HG02798 (cell line): Measurements from ENCODE around the gene OR51F1.
"Not testable (repeated sequence)": the region's sequence is repeated elsewhere in the genome, so short reads cannot be mapped to it uniquely, and the experiment has no call there.

Source experiments
- ATAC-seq: cut with Tn5 transposase; IDR thresholded peaks from one replicate; pipeline ENCODE4 v1.9.1; 2021; ENCODE audit warnings: mild to moderate bottlenecking; ENCODE audit not compliant: unreplicated experiment, poor library complexity

Gene OR51F1, protein sequence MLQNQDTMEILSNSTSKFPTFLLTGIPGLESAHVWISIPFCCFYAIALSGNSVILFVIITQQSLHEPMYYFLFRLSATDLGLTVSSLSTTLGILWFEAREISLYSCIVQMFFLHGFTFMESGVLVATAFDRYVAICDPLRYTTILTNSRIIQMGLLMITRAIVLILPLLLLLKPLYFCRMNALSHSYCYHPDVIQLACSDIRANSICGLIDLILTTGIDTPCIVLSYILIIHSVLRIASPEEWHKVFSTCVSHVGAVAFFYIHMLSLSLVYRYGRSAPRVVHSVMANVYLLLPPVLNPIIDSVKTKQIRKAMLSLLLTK

GRCh38 chr11:4769838-4770237 is at the start of gene OR51F1:
Gene OR51F1 (minus strand): TSS chr11:4769938. CDS start chr11:4769938, 0 bp downstream.
- no peak for ATAC-seq

GRCh38 chr11:4809246-4809645 is 39.5 kb upstream of the OR51F1 start:
- no peak for ATAC-seq

DNA sequence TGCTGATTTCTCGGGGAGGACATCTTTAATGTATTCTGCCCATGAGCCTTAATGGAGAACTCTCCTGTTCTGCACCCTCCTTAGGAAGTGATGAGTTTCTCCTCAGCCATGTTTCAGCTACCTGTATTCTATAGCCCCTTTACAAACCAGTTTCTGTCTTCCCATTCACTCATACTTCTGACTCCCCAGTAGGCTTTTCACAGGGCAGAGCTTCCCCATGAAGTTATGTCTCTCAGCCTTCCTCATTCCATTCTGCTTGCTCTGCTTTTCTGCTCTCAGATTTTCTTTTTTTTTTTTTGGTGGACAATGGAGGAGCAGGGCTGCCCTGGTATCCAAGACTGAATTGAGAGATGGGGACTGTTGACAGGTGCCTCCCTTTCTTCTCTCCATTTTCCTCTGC is 38.7 kb upstream of the OR51F1 start:
- ATAC-seq = no peak

DNA sequence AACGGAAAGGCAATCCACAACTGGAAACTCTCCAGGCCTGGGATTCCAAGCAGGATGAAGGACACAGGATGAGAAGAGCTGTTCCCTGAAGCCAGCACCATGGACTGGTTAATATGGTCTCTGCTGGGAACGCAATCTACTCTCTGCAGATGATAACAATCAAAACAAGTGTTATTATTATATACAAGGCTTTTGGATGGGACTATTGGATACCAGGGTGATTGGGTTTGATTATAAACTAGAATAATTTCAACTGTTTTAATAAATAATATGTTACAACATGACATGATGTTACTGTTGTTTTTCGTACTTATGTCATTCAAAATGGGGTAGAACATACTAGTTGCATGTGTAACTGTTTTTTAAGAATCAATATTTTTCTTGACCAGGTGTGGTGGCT is 34.5 kb upstream of the OR51F1 start, which contains the start of gene OR52R1:
OR52R1 (minus strand) TSS at position 101 of the 400 bp plus-strand sequence; CDS start at position 101, 0 bp downstream.
- no peak for ATAC-seq

DNA sequence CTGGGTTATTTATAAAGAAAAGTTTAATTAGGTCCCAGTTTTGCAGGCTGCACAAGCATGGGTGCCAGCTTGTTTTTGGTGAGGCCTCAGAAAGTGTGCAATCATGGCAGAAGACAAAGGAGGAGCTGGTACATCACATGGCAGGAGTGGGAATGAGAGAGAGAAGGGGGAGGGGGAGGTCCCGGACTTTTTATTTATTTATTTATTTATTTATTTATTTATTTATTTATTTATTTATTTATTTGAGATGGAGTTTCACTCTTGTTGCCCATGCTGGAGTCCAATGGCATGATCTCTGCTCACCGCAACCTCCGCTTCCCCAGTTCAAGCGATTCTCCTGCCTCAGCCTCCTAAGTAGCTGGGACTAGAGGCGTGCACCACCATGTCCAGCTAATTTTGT is 31.6 kb upstream of the OR51F1 start:
- ATAC-seq = not testable (repeated sequence)

DNA sequence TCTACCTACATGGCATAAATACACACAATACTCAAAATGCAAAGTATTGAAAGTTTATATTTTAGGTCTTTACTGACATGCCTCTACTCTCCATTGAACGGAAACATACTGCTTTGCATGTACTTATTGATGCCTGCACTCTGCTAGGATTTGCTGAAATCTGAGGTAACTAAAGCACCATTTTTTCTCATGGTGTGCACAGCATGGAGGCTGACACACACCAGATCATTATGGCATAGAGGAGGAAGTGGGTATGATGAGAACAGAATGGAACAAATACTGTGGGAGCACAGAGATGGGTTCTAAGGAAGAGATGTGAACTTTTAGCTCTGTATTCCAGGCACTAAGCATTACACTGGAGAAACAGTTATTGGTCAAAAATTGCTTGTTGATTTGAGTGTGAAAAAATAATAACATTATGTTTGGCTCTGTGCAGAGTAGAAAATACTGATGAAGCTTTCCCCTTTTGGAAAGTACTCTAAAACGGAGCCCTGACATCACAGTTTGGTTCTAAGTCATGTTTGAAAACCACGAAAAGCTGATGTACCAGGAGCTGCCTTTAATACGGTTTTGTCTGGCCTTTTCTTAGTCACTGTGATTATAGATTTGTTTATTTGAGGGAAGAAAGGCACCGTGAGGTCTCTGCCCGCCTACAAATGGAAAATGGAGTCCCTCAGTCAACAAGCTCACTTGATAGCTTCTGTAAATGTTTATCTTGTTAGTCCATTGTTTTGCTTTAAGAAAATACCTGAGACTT is 28.9 kb upstream of the OR51F1 start:
- ATAC-seq = no peak

GRCh38 chr11:4797206-4797605 is 27.5 kb upstream of the OR51F1 start:
- no peak for ATAC-seq

- no peak for ATAC-seq
Measured at GRCh38 chr11:4782454-4782853, 12.7 kb upstream of the OR51F1 start.

GRCh38 chr11:4768094-4768493 is 1.6 kb downstream of the OR51F1 start:
- no peak for ATAC-seq

- ATAC-seq = no peak
Measured at GRCh38 chr11:4766420-4767043, 3.2 kb downstream of the OR51F1 start.

DNA sequence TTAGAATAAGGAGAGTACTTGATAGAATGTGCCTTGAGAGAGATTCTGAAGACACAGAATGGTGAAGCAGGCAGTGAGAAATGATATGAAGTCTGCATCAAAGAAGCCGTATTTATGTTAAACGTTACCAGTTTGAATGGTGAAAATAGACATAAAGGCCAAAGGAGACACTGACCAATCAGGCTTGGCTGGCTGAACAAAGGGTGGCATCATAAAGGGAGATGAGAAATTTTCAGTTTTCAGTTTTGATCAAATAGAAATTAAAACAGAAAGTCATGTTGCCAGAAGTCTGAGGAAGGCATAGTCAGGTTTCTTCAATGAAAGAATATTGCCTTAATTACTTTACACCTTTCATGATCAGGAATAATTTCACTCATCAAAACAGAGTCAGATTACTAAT is 6.6 kb downstream of the OR51F1 start:
- peak; percentile 74 for ATAC-seq

GRCh38 chr11:4751201-4751600 is 18.5 kb downstream of the OR51F1 start:
- no peak for ATAC-seq

DNA sequence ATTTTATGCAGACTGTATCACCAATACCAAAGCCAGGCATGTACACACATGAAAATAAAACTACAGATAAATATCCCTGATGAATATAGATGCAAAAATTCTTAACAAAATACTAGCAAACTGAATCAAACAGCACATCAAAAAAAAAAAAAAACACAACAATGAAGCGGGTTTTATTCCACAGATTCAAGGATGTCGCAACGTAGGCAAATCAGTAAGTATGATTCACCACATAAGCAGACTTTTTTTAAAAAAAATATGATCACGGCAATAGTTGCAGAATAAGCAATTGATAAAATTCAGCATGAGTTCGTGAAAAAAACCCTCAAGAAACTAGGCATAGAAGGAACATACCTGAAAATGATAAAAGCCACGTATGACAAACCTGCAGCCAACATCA is 21.3 kb downstream of the OR51F1 start:
- no peak for ATAC-seq

- ATAC-seq = no peak
Measured at GRCh38 chr11:4740735-4741134, 29.0 kb downstream of the OR51F1 start.

GRCh38 chr11:4727171-4727570 is 42.6 kb downstream of the OR51F1 start:
- no peak for ATAC-seq

- ATAC-seq = not testable (repeated sequence)
Measured at GRCh38 chr11:4722616-4723534, 46.9 kb downstream of the OR51F1 start.
